Superior temporal gyrus (tissue), 1 donor: ENCODE measurements around the gene KIAA1586.

Experiments
- DNase-seq: peaks from one replicate; pipeline ENCODE4 v3.0.0-alpha.2; 2016; ENCODE audit errors: extremely low spot score

KIAA1586 gene

DNA sequence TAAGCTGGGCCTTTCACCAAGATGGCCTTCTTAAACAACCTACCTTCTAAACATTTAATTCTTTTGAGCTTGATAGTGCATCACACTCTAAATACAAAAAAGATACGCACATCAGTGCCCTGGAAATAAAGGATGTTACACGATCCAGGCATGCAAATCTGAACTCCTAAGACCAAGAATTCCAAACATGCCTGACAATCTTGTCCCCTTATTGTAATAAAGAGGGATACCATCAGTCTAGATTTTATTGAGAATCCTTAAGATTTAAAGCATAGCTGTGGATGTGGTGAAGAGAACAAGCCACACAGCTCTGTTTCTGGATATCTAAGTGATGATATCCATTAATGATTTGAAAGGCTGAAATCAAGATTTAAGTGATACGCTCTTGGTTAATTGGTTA, 56.5 kb downstream of the KIAA1586 start:
- DNase-seq: no peak

DNA sequence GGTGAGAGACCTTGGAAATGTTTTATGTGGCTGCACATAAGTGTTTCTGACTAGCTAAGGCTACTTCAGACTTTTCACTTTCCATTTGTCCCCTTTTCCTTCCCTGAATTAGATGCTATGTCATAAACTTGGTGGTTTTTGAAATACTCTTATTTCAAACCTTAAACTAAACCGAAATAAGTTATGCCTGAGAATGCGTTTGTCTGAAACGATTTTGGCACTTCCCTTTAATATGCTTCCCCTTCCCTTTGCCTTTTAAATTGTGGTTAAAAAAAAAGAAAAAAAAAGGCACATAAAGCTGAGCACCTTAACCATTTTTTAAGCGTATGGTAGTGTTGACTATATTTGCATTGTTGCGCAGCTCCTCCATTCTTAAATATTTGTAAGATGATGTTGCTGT, 57.8 kb downstream of the KIAA1586 start:
- DNase-seq: no peak
